CD4-positive, alpha-beta T cell treated with Interleukin-4 for 4 hours (primary cell): ENCODE results near the gene FGF4.
A peak's percentile ranks its signal among the peaks of the same experiment; 100 is the strongest.

Source experiments
- DNase-seq: peaks from one replicate; pipeline ENCODE4 v3.0.0-alpha.2; 2020

FGF4 gene

GRCh38 chr11:69807106-69807815 lies 32.1 kb upstream of the FGF4 start:
- no peak for DNase-seq

- DNase-seq: no peak
Observed at GRCh38 chr11:69804769-69805508, 29.8 kb upstream of the FGF4 start.

GRCh38 chr11:69803604-69804218 lies 28.6 kb upstream of the FGF4 start:
- DNase-seq: no peak

- no peak for DNase-seq
Observed at GRCh38 chr11:69803022-69803421, 27.9 kb upstream of the FGF4 start.

GRCh38 chr11:69802590-69802989 lies 27.4 kb upstream of the FGF4 start:
- no peak for DNase-seq

- DNase-seq: peak; percentile 4
Observed at GRCh38 chr11:69801513-69802335, 26.6 kb upstream of the FGF4 start.

- DNase-seq: no peak
Observed at GRCh38 chr11:69800278-69800677, 25.1 kb upstream of the FGF4 start.

- no peak for DNase-seq
Observed at GRCh38 chr11:69799582-69799981, 24.4 kb upstream of the FGF4 start.

- DNase-seq: no peak
Observed at GRCh38 chr11:69799097-69799496, 24.0 kb upstream of the FGF4 start.

GRCh38 chr11:69797737-69798528 lies 22.8 kb upstream of the FGF4 start:
- no peak for DNase-seq

GRCh38 chr11:69797156-69797555 lies 22.0 kb upstream of the FGF4 start:
- no peak for DNase-seq

GRCh38 chr11:69796063-69796462 lies 20.9 kb upstream of the FGF4 start:
- no peak for DNase-seq

- no peak for DNase-seq
Observed at GRCh38 chr11:69791276-69792180, 16.4 kb upstream of the FGF4 start.

GRCh38 chr11:69788956-69789355 lies 13.8 kb upstream of the FGF4 start:
- no peak for DNase-seq

- no peak for DNase-seq
Observed at GRCh38 chr11:69787906-69788305, 12.8 kb upstream of the FGF4 start.

GRCh38 chr11:69787457-69787856 lies 12.3 kb upstream of the FGF4 start:
- DNase-seq: no peak

GRCh38 chr11:69781241-69781640 lies 6.1 kb upstream of the FGF4 start:
- DNase-seq: no peak

GRCh38 chr11:69778373-69778772 lies 3.2 kb upstream of the FGF4 start:
- DNase-seq: no peak

GRCh38 chr11:69774354-69775162 lies 583 bp downstream of the FGF4 start:
- no peak for DNase-seq

GRCh38 chr11:69773626-69774353 lies 1.4 kb downstream of the FGF4 start:
- DNase-seq: no peak
